Raji (cell line): ENCODE measurements around the gene MUC2.

Source experiments
- POLR2A ChIP-seq: IDR thresholded peaks from 2 replicates; pipeline ENCODE4 v1.6.1; 2011; ENCODE audit warnings: low read depth, low read length, control low read depth; ENCODE audit not compliant: insufficient read depth

Gene MUC2

GRCh38 chr11:1070594-1071462 is 3.8 kb upstream of the MUC2 start:
- no peak for TF ChIP-seq POLR2A

- no peak for TF ChIP-seq POLR2A
Observed at GRCh38 chr11:1071571-1072115, 3.0 kb upstream of the MUC2 start.

- no peak for TF ChIP-seq POLR2A
Observed at GRCh38 chr11:1072116-1072820, 2.4 kb upstream of the MUC2 start.

- TF ChIP-seq POLR2A = no peak
Observed at GRCh38 chr11:1072821-1073231, 1.8 kb upstream of the MUC2 start.

- TF ChIP-seq POLR2A = no peak
Observed at GRCh38 chr11:1073261-1073724, 1.4 kb upstream of the MUC2 start.

GRCh38 chr11:1073851-1074243 is 827 bp upstream of the MUC2 start:
- TF ChIP-seq POLR2A = no peak

- no peak for TF ChIP-seq POLR2A
Observed at GRCh38 chr11:1075341-1075911, 752 bp downstream of the MUC2 start.

GRCh38 chr11:1076061-1076665 is 1.5 kb downstream of the MUC2 start:
- TF ChIP-seq POLR2A = no peak

- no peak for TF ChIP-seq POLR2A
Observed at GRCh38 chr11:1077033-1077416, 2.4 kb downstream of the MUC2 start.

GRCh38 chr11:1077417-1078119 is 2.9 kb downstream of the MUC2 start:
- TF ChIP-seq POLR2A = no peak

- no peak for TF ChIP-seq POLR2A
Observed at GRCh38 chr11:1078191-1078601, 3.5 kb downstream of the MUC2 start.

GRCh38 chr11:1081601-1082311 is 7.1 kb downstream of the MUC2 start:
- TF ChIP-seq POLR2A = no peak

GRCh38 chr11:1082346-1082727 is 7.7 kb downstream of the MUC2 start:
- no peak for TF ChIP-seq POLR2A

- TF ChIP-seq POLR2A = no peak
Observed at GRCh38 chr11:1082728-1083620, 8.3 kb downstream of the MUC2 start.
